SU-DHL-6 (cell line): ENCODE data around the gene ABCF2.

Experiments
- CTCF ChIP-seq: fragments of 200-600 bp; sonication (generic); IDR thresholded peaks from one replicate; pipeline ENCODE4 v1.5.1; 2017; ENCODE audit warnings: antibody characterized with exemption, mild to moderate bottlenecking, low read length, moderate library complexity; ENCODE audit not compliant: insufficient read depth, poor library complexity, severe bottlenecking
- EZH2phosphoT487 ChIP-seq: fragments of 200-600 bp; sonication (generic), shearing (Covaris generic); conservative IDR thresholded peaks from 2 replicates; pipeline ENCODE4 v1.6.1; 2018; ENCODE audit warnings: mild to moderate bottlenecking, antibody characterized with exemption, low read length, moderate library complexity, mixed read lengths

- no peak for TF ChIP-seq CTCF
- TF ChIP-seq EZH2phosphoT487 = no peak
These were observed 2.2 kb upstream of the ABCF2 start for GRCh38 chr7:151229249-151229648.
